Measurements from ENCODE around the gene SLAMF1.
"Not testable (repeated sequence)": the region's sequence is repeated elsewhere in the genome, so short reads cannot be mapped to it uniquely, and the experiment has no call there.

Gene SLAMF1

DNA sequence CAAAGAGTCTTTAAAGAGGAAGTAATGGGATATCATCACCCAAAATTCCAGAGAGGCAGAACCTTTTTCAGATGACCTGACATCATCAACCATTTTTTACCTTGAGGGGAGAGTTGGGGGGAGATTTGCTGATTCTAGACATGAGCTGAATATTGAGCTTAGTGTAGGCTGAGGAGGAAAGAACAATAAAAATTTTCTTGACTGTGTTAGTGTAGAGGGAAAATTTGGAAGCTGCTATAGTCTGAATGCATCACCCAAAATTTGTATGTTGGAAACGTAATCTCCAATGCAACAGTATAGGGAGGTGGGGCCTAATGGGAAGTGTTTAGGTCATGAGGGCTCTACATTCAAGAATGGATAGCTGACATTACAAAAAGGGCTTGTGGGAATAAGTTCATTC, 49.8 kb downstream of the SLAMF1 start:
- no peak for DNase-seq

DNA sequence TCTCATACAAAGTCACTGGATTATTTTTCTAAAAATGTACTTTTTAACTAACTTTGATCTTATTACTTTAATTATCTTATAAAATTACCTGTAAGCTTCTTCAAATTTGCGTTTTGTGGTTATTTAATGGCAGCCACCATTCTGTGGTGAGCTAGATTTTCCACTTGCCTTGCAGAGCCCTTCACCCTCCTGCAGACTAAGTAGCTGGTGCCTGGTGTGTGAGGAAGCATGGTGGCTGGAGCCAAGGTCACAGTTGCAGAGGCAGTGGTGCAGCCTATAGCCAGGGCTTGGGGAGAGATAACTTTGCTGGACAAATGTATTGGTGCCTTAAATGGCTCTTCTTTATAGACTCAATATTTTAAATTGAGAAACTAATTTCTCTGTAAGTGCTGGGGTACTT, 56.4 kb downstream of the SLAMF1 start:
- DNase-seq: no peak

DNA sequence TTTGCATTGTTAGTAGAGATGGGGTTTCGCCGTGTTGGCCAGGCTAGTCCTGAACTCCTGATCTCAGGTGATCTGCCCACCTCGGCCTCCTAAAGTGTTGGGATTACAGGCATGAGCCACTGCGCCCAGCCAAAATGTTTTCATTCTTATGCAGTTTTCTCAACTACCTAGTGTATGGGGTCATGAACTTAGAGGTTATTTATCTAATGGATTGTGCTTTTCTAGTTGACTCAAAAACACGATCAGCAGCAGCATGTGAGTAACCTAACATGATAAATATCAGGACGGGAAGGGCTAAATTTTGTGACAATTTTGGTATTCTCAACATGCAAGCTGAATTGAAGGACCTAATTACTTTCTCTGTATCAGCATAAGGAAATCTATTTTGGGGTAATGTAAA, 58.4 kb downstream of the SLAMF1 start:
- DNase-seq: no peak

DNA sequence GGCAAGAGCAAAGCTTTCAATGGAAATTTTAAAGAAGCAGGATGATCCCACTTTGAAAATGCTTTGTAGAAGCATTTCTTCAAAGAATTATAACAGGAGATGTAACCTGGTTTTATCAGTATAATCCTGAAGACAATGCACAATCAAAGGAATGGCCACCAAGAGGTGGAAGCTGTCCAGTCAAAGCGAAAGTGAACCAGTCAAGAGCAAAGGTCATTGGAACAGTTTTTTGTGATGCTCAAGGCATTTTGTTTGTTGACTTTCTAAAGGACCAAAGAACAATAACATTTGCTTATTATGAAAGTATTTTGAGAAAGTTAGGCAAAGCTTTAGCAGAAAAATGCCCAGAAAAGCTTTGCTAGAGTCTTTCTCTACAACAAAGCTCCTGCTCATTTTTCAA, 62.1 kb downstream of the SLAMF1 start:
- DNase-seq: no peak

DNA sequence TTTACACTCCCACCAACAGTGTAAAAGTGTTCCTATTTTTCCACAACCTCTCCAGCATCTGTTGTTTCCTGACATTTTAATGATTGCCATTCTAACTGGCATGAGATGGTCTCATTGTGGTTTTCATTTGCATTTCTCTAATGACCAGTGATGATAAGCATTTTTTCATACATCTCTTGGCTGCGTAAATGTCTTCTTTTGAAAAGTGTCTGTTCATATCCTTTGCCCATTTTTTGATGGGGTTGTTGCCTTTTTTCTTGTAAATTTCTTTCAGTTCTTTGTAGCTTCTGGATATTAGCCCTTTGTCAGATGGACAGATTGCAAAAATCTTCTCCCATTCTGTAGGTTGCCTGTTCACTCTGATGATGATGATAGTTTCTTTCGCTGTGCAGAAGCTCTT, 63.9 kb downstream of the SLAMF1 start:
- not testable (repeated sequence) for DNase-seq

DNA sequence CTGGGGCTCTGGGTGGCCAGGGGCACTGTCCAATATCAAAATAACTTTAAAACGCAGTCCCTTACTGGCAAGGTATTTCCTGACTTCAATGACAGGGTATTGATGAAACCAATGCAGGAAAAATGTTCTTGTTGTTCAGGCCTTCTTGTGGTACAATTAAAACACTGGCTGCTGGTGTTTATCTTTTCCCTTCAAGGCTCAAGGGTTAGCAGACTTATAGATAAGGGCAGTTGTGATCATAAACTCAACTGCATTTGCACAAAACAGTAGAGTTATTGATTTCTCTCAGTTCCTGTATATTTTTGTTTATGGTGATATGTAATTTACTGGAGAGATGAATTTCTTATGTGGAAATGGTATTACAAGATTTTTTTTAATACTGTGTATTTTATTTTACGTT, 64.9 kb downstream of the SLAMF1 start:
- no peak for DNase-seq

DNA sequence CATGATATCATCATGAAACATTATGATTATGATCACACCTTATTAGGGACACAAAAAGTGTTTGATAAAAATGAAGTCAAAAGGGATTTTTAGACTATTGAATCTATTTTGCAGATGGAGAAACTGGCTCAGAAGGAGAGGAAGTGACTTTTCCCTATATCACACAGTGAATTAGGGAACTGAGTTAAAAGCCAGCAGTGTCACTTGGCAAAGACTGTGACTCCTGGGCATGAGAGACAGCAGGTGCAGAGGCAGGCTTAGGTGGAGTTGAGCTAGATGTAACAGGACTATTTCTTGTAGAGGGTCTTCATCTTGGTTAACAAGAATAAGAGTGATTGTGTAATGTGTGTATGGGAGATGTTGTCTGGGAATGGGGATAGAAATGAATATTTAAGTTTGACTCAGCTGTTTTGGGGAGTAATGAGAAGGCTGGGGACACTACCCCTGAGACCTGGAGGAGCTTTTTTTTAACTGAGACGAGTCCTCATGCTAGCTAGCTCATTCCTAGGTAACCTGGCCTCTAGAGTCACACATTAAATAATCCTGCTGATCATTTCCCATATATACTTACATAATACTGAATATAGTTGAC, 66.5 kb downstream of the SLAMF1 start:
- peak; percentile 57 to 83 (median 72) for DNase-seq

DNA sequence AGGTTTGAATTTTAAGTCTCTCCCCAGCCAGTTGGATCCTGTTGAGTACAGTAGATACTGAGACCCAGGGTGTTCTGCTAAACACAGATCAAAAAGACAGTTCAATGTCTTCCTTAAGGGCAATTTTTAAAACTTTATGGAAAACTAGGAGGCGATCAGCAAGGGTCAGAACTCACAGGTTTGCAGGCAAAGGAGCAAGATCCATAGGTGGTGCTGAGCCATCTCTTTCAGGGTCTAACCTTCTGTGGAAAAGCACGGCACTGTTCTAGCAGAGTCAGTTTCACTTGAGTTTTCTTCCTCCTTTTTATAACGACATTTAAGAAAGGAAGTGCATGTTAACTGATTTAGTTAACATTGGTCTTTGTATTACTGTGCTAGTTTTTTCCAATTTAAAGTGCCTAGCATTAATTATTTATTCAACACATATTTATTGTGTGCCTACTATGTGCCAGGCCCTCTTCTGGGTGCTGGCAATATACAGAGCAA, 67.6 kb downstream of the SLAMF1 start, which contains the start of gene CD84:
Gene CD84 (minus strand): TSS at position 281 of the 486 bp plus-strand sequence. CDS start 59 bp downstream, at position 222.
- peak; percentile 38 to 82 (median 66) for DNase-seq

DNA sequence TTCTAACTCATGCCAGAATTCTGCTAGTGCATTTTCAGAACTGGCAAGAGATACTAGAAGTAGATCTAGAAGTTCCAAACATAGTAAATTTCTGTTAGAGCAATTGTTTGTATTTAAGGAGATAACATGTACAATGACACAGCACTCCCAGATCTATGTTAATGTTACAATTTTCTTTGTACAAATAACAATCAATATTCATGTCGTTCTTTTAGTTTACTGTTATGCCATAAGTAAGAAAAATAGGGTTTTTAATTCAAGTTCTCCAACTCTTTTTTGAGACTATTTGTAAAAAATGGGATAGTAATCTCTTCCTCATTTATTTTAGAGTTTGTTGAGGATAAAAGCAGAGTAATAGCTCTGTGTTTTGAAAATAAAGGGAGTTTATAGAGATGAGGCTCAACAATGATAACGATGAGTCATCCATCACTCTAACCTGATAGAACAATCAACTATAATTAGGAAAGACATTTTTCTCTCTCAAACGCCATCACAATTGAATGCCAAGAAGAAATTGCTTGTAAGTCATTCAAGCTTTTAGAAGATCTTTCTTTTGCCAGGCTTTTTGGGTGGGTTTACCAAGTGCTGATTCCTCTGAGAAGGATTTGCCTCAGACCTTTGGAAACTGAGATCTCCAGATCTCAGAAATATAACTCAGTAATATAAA, 68.2 kb downstream of the SLAMF1 start:
- DNase-seq: peak in 1 of 4 experiments; percentile 49

DNA sequence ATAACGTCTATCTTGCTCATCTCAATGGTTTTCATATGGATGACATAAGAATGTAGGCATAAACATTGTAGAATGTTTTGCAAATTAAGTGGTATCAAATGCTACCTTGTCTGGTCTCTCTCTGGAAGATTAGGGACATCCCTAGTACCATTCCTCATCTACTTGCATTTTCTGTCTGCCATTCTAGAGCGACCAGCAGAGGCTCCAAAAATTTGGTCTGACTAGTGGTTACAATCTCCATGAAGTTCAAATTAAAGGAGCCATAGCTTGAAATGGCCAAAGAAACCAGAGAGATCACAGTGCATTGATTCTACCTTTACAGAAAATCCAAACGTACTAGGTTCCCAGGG, 68.7 kb downstream of the SLAMF1 start:
- peak in 3 of 4 experiments; percentile 51 to 62 (median 58) for DNase-seq

DNA sequence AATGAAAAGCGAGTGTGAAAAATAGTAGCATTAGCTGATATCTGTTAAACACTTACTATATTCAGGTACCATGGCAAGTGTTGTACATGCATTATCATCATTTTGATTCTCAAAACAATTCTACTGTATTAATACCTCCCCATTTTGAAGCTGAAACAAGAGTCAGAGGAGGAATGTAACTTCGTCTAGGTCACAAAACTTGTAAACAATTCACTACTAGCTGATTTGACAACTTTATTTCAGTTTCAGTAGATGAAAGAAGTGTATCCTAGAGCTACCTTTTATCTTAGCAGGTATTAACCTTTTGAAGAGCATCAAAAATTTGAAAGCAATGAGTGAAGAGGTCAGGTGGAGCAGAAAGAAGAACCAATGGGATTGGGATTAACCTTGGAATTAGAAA, 69.2 kb downstream of the SLAMF1 start:
- no peak for DNase-seq

DNA sequence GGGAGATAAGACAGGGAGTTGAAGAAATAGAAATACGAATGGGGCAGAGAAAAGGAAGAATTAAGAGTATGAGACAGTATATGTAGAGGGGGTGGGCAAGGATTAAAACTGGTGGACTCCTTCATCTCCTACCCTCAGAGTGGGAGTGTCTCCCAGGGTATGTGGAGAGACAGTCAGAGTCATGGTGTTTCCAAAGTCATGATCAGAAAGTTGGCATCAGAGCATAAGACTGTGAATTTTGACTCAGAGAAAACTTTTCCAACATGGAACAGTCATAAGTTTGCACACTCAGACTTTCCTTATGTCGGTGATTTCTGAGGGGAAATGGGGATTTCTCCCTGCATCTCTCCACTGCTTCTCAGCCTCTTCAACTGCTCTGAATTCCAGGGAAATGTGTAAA, 70.0 kb downstream of the SLAMF1 start:
- DNase-seq: peak in 3 of 4 experiments; percentile 22 to 69 (median 49)

DNA sequence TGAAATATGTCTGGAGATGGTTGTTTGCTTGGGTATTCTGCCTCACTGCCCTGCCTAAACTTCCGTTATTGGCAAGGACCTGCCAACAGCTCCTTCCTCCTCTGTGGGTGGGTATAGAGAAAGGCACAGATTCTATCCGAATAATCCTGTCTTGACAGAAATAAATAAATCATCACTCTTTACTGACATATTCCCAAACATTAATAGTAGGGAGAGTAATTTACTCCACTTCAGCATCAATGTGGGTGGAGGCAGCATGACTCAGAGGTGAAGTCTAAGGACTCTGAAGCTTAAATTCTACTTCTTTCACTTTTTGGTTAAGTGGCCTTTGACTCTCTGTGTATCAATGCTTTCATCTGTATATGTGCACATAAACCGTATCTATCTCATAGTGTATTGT, 70.5 kb downstream of the SLAMF1 start:
- DNase-seq: peak; percentile 37 to 73 (median 69)

DNA sequence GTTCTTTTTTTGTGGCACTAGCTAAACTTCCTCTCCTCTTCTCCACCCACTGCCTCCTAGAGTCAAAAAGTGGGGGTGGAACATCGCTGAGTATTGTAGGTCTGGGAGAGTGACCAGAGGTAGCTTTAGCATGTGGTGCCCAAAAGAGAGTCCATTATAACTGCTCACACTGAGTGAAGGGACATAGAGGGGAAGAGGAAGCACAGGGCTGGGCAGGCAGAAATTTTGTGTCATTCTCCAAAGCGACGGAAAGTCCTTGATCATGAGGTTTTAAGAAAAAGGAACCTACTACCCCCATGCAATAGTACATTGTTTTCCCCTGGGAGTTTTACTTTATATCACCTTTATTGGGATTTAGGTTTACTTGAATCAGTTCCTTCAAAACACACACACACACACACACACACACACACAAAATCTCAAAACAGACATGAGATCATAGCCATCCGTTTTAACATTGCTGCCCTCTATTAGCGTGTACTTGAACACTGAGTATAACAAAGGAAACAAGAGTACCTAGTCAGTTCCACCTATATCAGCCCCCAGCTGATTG, 71.7 kb downstream of the SLAMF1 start:
- DNase-seq: peak; percentile 86 to 96 (median 94)

DNA sequence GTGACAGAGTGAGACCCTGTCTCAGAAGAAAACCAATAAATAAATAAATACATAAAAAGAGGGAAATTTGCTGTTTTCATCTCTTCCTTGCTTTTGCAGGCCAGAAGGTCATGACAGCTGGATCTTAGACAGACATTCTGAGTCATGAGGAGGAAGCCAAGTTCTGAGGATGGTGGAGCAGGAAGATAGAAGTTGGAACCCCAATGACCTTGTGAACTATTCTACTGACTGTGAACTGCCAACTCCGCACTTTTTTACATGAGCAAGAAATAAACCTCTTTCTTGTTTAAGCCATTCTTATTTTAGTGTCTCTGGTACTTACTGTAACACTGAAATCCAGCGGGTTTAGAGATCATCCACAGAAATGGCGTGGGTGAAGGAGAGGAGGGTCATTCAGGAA, 76.0 kb downstream of the SLAMF1 start:
- peak; percentile 68 to 89 (median 78) for DNase-seq

DNA sequence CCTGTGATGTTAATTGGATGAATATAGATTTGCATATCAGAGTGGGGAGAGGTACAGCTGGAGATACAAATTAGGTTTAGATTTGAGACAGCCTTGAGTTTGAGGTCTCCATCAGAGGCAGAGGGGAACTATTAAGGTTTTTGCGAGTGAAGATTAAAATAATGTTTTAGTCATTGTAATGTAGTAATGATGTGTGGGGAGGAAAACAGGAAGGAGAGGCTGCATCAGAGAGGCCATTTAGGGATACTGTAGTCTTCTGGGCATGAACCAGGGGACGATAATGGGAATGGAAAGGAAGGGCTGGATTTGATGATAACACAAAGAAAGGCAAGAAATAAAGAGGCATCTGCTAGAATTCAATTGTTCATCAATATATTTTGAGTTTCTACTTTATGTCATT, 77.0 kb downstream of the SLAMF1 start:
- DNase-seq: peak; percentile 34 to 71 (median 58)

DNA sequence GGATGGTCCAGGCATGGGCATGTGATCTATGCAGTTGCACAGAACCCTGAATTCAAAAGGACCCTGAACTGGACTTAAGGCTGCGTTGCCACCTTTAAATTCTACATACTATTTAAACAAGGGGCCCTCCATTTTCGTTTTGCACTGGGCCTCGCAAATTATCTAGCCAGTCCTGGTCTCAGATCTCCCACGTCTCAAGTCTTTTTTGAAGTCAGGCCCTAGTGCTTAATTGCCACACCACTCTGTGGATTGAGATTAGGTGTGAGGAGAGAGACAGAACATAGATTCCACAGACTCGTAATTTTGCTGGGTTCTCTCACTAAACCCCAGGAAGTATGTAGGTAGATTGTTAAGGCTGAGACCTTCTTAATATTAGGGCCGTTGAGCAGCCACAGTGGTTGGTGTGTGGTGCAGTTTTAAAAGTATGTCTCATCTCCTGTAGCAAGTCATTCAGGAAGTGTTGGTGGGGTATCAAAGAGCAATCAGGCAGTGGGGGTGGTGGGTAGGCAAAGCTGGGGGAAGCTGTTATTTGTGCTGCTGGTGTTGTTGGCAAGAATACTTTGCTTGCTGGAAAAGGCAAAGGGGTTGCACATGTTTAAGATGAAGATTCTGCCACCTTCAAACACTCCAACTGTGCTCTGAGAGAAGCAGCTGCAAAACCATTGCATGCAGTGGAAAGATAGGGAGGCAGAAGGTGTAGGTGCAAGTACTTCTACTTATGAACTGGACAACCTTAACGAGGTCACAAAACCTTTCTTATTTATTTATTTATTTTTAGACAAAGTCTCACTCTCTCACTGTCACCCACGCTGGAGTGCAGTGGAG, 78.8 kb downstream of the SLAMF1 start:
- peak; percentile 58 to 80 (median 77) for DNase-seq

DNA sequence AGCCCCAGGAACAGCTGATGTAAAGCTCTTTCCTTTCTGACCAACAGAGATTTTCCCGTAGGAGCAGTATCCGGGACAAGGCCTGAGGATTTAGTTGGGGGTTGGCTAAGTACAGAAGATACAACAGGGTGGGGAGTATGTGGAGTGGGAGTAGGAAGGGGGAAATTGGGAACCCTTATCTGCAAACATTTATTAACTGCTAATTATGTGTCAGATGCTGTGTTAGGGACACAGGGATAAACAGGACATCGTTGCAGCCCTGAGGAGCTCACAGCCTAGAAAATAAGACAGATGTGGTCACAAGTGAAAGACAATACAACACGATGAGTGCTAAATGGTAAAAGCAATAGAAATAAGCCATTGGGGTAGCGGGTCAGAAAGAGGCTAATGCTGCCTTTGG, 79.5 kb downstream of the SLAMF1 start:
- DNase-seq: no peak

DNA sequence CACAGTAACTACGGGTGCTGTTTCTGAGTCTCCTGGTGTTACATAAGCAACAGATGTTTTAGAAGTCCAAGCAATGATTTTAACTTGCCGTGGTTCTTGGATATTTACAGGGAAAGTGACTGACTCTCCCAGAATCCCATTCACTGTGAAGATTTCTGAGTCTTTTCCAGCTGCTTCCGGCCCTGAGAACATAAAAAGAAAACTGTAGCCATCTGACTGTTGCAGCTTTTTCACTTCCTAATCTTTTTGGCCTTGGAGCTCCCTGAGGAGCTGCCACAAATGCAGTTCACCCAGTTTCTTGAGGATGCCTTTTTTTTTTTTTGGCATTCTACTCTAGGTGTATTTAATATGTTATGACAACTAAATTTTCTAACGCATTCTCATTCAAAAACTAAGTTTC, 81.3 kb downstream of the SLAMF1 start:
- DNase-seq: peak in 2 of 4 experiments; percentile 29 to 58

DNA sequence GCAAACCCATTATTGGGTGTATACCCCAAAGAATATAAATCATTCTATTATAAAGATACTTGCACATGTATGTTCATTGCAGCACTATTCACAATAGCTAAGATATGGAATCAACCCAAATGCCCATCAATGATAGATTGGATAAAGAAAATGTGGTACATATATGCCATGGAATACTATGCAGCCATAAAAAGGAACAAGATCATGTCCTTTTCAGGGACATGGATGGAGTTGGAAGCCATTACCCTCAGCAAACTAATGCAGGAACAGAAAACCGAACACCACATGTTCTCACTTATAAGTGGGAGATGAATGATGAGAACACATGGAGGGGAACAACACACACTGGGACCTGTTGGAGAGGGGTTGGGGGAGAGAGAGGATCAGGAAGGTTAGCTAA, 83.6 kb downstream of the SLAMF1 start:
- not testable (repeated sequence) for DNase-seq

DNA sequence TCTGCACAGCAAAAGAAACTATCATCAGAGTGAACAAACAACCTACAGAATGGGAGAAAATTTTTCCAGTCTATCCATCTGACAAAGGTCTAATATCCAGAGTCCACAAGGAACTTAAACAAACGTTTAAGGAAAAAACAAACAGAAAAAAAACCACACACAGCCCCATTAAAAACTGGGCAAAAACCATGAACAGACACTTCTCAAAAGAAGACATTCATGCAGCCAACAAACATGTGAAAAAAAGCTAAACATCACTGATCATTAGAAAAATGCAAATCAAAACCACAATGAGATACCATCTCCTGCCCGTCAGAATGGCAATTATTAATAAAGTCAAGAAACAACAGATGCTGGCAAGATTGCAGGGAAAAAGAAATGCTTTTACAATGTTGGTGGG, 84.1 kb downstream of the SLAMF1 start:
- not testable (repeated sequence) for DNase-seq

DNA sequence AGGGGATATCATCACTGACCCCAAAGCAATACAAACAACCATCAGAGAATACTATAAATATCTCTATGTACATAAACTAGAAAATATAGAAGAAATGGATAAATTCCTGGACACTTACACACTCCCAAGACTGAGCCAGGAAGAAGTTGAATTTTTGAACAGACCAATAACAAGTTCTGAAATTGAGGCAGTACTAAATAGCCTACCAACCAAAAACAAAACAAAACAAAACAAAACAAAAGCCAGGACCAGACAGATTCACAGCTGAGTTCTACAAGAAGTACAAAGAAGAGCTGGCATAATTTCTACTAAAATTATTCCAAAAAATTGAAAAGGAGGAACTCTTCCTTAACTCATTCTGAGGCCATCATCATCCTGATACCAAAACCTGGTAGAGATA, 86.0 kb downstream of the SLAMF1 start:
- no peak for DNase-seq

DNA sequence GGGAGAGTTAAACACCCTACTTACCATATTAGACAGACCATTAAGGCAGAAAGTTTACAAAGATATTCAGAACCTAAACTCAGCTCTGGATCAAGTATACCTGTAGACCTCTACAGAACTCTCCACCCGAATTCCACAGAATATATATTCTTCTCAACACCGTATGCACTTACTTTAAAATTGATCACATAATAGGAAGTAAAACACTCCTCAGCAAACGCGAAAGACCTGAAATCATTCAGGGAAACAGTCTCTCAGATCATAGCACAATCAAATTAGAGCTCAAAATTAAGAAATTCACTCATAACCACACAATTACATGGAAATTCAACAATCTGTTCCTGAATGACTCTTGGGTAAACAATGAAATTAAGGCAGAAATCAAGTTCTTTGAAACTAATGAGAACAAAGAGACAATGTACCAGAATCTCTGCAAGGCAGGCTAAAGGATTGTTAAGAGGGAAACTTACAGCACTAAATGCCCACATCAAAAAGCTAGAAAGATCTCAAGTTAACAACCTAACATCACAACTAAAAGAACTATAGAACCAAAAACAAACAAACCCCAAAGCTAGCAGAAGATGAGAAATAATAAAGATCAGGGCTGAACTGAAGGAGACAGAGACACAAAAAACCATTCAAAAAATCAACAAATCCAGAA, 86.7 kb downstream of the SLAMF1 start:
- no peak for DNase-seq
